Stimulated activated naive CD8-positive, alpha-beta T cell treated with anti-CD3 and anti-CD28 coated beads, Interleukin-15, Interleukin-2, amounts not matched to agents 100 U/mL and 50 U/mL, for 24 hours (primary cell): Measurements from ENCODE around the gene BCDIN3D.
"Not testable (repeated sequence)": the region's sequence is repeated elsewhere in the genome, so short reads cannot be mapped to it uniquely, and the experiment has no call there.

Source experiments
- ATAC-seq: fragments of 150-1000 bp; cut with Tn5 transposase; one replicate; pipeline ENCODE4 v1.10.0; 2021
- DNase-seq: peaks from one replicate; pipeline ENCODE4 v3.0.0; 2021

BCDIN3D gene

DNA sequence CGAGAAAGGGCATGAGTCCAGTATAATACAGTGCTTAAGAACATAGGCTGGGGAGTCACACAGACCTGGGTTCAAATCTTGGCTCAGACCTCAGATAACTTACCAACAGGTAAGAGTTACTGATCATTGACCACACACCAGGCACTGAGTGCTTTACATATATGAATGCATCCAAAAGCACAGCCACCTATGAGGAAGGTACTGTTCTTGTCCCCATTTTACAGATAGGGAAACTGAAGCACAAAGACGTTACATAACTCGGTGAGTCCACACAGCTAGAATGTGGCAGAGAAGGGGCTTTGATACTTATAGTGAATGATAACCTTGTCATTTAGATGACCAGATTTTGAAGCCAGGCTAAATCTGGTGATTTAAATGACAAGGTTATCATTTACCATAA is 33.2 kb upstream of the BCDIN3D start:
- DNase-seq, result no peak

DNA sequence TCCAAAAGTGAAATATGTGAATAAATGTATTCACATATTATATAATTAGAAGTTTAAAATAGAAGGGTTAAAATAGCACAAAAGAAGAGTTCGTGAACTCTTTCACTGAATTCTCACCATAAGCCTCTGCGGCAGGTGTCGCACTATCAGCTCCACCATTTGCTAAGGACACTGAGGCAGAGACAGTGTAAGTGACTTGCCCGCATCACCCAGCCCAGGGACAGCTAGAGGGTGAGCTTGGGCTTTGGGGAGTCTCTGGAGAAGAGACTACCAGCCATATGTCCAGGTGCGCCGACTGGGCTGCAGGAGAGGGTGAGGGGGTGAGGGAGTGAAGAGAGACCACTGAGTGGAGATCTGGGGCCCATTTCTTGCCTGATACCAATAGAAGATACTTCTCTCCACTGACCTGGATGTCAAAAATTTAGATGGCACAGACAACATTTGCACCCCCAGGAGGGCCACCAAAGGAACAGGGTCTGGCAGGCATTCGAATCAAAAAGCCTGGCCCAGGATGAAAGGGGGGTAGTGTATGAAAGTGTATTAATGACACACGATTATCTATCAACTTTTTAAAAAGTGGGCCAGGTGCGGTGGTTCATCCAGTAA is 32.3 kb upstream of the BCDIN3D start:
- ATAC-seq, result no peak
- DNase-seq, result no peak

More for the DNA sequence above, 33.2 kb upstream of the BCDIN3D start:
- ATAC-seq, result no peak

DNA sequence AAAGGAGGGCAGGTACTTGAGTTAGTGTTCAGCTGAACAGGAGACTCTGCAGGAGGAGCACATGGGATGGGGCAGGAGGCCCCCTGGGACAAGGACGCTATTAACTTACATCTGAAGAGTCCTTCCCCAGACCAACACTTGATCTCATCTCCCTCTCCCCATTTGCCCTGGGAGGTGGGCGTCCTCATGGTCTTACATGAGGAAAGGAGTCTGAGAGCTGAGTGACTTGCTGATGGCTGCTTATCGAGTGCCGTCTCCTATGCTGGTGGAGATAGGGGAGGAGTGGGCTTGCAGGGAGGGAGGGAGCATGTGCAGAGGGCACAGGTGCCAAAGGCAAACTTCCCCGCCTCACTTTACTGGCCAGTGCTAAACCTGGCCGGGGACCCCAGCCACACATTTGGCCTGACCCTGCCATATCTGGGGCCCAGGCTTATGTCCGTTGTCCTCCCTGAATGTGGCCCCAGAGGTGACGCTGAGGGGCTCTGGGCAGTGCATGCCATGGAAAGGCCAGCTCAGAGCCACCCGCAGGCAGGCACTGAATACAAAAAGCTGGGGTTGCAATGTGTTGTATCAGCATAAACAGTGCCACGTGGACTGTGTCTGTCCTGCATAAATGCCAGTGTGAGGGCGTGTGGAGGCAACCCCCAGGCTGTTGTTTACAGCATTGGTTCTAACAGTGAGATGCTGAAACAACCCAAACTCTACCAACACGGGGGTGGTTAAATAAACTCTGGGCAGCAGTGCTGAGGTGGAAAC is 31.4 kb upstream of the BCDIN3D start:
- DNase-seq, result no peak

GRCh38 chr12:49873361-49873934 is 30.5 kb upstream of the BCDIN3D start:
- ATAC-seq (no peak), DNase-seq (no peak)

More for the DNA sequence above, 31.4 kb upstream of the BCDIN3D start:
- ATAC-seq, result no peak

DNA sequence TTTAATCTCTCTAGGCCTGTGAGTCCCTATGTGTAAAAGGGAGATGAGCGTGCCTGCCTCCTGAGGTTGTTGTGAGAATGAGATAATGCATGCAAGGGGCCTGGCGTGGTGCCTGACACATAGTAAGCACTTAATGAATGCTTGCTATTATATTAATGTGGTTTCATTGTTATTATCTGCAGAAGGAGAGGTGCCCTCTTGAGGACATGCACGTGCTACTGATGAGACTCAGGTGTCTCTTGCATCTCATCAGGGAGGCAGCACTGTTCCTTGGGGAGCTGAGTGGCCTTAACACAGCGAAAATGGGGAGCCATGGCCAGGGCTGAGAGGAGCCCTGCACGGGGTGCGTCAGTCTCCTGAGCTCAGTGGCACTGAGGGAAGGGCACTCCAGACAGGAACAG is 29.9 kb upstream of the BCDIN3D start:
- ATAC-seq, result no peak
- DNase-seq, result no peak

GRCh38 chr12:49872381-49872780 is 29.5 kb upstream of the BCDIN3D start:
- ATAC-seq (no peak), DNase-seq (no peak)

DNA sequence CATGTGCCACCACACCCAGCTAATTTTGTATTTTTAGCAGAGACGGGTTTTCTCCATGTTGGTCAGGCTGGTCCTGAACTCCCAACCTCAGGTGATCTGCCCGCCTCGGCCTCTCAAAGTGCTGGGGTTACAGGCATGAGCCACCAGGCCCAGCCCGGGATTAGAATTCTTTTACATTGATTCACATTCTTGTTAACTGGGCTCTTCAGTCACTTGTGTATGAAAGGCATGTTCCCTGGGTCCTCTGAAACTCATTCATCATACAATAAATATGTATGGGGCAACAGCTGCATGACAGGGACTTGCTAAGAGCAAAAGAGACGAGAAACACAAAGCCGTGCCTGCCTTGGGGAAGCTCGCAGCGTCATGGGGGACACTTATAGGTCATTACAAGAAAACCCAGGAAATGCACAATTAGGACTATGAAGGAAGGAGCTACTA is 28.9 kb upstream of the BCDIN3D start:
- not testable (repeated sequence) for ATAC-seq, DNase-seq

- no peak for DNase-seq
Observed at GRCh38 chr12:49871263-49871561, 28.3 kb upstream of the BCDIN3D start.

GRCh38 chr12:49870501-49871262 is 27.8 kb upstream of the BCDIN3D start:
- DNase-seq (no peak), ATAC-seq (no peak)

More at GRCh38 chr12:49871263-49871561, 28.3 kb upstream of the BCDIN3D start:
- no peak for ATAC-seq

- no peak for DNase-seq
- no peak for ATAC-seq
Observed at GRCh38 chr12:49869816-49870500, 27.1 kb upstream of the BCDIN3D start.

DNA sequence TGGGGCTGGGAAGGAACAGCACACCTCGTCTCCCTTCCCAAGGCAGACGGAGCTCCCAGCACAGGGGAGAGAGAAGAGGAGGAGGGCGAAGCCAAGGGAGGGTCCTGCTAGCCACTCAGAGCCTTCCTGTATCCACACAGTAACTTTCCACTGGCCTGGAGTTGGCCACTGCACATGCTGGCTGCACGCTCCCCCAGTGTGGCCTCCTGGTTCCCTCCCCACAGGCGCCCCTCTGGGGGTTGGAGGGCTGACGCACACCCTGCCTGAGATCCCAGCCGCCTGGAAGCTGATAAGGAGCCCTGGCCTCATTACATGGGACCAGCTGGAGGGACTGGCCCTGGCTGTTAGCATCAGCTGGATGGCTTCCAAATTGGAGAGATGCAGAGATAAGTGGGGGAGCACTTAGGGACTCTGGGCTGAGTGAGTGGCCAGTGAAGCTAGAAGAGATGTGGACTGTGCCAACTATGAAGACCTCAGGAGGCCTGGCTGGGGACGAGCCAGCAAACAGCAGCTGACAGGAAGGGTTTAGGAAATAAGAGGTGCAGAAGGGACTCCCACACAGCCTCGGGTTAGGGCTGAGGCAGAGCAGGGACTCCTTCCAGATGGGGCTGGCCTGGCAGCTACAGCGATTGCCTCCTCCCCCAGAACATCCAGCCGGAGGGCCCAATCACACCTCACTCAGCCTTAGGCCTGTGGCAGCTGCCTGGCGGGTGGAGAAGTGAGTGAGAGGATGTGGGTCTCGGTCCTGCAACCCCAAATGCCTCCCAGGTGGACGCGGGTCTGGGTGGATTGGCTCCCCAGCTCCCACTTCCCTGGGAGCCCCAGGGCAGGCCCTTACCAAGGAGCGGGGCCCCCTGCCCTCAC is 26.3 kb upstream of the BCDIN3D start:
- DNase-seq (no peak), ATAC-seq (no peak)

DNA sequence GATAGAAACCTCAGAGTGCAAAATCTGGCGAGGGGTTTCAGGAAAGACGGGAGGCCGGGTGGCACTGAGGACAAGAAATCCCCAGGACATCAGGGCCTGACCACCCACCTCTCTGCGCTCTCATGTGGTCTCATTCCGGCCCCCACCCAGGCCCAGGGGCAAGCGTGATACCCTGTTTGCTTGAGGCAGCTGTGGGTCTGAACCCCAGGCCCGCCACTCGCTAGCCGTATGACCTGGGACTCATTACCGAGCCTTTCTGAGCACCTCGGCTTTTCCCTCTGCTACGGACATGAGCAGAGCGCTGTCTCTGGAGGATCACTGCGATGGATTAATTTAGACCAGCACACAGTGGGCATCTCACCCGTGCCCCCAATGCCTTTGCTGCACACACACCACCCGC is 25.5 kb upstream of the BCDIN3D start:
- ATAC-seq, result no peak
- no peak for DNase-seq

- no peak for ATAC-seq
- no peak for DNase-seq
Observed at GRCh38 chr12:49867570-49868341, 24.9 kb upstream of the BCDIN3D start.

DNA sequence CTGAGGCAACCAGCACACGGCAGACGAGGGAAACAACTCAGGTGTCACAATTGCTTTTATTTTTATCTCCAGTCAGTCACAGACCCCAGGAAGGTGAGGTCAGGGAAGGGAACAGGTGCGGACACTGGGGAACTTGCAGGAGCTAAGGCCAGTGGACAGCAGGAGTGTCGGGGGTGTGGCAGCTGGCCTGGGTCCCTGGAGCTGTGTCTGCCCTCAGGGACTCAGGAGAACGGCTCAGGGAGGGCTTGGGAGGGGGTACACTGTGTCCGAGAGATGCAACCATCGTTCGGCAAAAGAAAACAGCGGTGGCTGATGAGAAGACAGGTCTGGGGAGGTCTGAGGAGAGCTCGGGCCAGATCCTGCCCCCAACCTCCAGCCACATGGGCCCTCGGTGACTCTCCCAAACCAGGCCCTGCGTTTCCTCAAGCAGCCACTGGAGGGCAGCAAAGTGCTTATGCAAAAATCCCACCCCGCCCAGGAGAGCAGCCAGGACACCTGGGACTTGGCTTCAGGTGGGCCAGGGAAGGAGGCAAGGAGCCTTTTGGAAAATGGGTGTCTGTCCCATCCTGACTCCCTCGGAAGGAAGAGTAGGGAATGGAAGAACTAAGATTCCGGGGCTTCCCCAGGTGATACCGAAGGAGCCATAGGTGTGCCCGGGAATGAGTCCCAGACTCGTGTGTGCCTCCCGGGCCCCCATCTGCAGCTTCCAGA is 24.1 kb upstream of the BCDIN3D start:
- peak; percentile 78 for ATAC-seq
- DNase-seq, result peak; percentile 82

DNA sequence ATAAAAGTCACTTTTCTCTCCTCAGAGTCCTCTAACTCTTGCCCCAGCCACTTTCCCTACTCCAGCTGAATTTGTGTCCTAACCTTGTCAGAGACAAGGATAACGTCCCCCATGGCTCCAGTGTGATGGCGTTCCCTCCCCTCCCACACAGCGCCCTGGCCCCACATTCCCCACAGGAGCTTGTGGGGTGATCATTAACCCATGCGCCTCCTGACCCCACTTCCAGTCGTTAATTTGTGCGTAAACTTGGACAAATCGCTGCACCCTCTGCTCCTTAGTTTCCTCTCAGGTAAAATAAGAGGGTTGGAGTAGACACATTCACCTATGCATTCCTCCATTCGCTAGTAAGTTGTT is 22.9 kb upstream of the BCDIN3D start:
- ATAC-seq, result no peak
- DNase-seq, result no peak

DNA sequence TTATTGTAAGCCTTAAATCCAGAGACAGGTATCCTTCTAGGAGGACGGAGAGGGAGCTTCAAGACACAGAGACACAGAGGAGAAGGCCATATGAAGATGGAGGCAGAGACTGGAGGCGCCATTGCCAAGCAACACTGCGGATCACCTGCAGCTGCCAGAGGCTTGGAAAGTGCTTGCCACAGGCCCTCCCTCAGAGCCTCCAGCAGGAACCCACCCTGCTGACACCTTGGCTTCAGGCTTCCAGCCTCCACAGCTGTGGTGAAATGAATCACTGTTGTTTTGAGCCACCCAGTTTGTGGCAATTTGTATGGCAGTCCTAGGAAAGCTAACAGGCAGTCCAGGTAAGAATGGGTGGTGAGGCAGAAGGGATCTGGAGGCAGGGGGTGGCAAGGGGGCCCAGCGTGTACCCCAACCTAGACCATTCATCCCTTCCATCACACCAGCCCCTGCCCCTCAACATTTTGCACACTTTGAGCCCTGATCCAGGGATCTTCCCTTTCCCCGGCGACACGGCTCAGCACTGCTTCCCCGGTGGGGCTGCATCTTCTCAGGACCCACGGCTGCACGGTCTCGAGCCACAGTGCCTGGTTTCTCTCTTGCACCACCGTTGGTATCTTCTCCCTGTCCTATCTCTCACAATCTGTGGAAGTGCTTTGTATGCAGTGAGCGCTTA is 22.3 kb upstream of the BCDIN3D start:
- ATAC-seq, result no peak
- no peak for DNase-seq

GRCh38 chr12:49864798-49865090 is 21.8 kb upstream of the BCDIN3D start:
- no peak for DNase-seq

DNA sequence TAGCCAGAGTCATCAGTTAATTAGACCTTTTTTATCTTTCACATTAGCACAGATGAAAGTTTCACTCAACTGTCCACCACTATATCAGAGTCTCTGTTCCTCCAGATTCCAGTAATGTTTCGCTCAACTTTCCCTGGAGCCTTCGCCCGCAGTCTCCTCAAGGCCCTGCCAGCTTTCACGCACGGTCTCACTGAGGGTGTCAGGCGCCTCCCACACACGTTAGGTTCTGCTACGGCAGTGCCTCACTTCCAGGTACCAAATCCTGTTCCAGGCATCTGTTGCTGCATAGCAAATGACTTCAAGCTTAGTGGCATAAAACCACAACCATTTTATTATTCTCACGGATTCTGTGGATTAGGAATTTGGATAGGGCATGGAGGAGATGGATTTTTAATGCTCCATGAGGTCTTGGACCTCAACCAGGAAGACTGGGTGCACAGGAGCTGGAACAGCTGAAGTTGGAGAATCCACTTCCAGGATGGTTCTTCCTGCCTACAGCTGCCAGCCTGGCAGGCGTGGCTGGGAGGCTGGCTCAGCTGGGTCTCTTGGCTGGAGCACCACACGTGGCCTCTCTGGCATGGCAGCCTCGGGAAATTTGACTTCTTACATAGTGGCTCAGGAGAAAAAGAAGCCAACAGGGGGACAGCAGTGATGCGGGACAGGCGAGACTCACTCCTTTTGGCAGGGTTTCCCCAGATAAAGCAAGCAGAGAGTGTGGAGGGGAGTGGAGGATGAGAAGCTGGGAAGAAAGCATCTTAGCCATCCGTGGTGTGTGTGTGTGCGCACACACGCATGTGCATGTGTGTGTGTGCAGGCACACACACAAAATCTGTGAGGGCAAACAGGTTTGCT is 21.3 kb upstream of the BCDIN3D start:
- DNase-seq, result no peak

More at GRCh38 chr12:49864798-49865090, 21.8 kb upstream of the BCDIN3D start:
- ATAC-seq, result no peak

GRCh38 chr12:49860921-49861320 is 18.0 kb upstream of the BCDIN3D start:
- not testable (repeated sequence) for DNase-seq, ATAC-seq

More for the DNA sequence above, 21.3 kb upstream of the BCDIN3D start:
- no peak for ATAC-seq
